GM19324 (cell line): ENCODE data around the gene SCART1.
"Not testable (repeated sequence)": the region's sequence is repeated elsewhere in the genome, so short reads cannot be mapped to it uniquely, and the experiment has no call there.

ENCODE experiments used
- ATAC-seq: cut with Tn5 transposase; IDR thresholded peaks from one replicate; pipeline ENCODE4 v1.9.1; 2021; ENCODE audit warnings: mild to moderate bottlenecking, moderate library complexity; ENCODE audit not compliant: unreplicated experiment, low FRiP score

Gene SCART1

GRCh38 chr10:133467286-133467911, 13.7 kb downstream of the SCART1 start:
- ATAC-seq, result no peak

DNA sequence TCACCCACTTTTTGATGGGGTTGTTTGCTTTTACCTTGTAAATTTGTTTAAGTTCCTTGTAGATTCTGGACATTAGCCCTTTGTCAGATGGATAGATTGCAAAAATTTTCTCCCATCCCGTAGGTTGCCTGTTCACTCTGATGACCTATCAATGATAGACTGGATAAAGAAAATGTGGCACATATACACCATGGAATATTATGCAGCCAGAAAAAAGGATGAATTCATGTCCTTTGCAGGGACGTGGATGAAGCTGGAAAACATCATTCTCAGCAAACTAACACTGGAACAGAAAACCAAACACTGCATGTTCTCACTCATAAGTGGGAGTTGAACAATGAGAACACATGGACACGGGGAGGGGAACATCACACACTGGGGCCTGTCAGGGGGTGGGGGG, 15.5 kb downstream of the SCART1 start:
- ATAC-seq, result not testable (repeated sequence)

- no peak for ATAC-seq
These were observed 17.8 kb downstream of the SCART1 start for GRCh38 chr10:133471300-133472109.

DNA sequence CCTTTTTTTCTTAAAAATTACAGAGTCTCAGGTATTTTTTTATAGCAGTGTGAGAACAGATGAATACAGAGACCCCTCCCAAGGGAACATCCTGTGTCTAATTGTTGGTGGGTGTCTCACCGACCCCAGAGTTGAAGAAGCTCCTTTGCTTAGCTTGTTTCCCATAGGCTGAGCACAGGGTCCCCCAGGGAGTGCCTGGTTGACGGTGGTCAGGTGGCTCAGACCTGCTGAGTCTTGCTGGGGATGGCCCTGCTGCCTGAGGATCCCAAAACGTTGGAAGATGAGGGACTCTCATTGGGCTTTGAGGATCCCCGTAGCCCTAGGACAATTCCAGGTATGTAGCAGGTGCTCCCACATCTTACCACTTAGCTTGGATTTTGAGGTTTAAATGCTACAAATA, 19.5 kb downstream of the SCART1 start:
- no peak for ATAC-seq

GRCh38 chr10:133474027-133474426, 20.3 kb downstream of the SCART1 start:
- no peak for ATAC-seq

- ATAC-seq, result no peak
These were observed 21.1 kb downstream of the SCART1 start for GRCh38 chr10:133474665-133475424.

- ATAC-seq, result no peak
These were observed 21.6 kb downstream of the SCART1 start for GRCh38 chr10:133475425-133475734.

- no peak for ATAC-seq
These were observed 22.3 kb downstream of the SCART1 start for GRCh38 chr10:133475821-133476640.

GRCh38 chr10:133476641-133476990, 22.9 kb downstream of the SCART1 start:
- ATAC-seq, result no peak

DNA sequence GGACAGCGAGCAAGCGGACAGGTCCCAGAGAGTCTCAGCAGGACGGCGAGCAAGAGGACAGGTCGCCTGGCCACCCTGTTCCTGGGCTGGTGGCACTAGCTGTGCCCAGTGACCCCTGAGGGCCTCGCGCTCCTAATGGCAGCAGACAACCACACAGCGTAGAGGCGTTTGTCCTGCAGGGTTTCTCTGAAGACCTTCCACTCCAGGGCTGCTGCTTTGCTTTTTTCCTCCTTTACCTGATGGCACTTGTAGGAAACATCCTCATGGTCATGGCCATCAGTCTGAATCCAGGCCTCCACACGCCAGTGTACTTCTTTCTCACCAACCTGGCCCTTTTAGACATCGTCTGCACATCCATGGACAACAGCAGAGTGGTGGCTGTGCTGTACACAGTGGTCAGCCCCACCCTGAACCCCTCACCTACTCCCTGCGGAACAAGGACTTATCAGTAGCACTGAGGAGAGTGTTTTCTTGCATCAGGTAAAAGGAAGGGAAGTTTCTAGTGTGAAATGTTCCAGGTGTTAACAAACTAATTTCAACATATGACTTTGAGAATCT, 27.4 kb downstream of the SCART1 start:
- ATAC-seq, result no peak

GRCh38 chr10:133481657-133482056, 27.9 kb downstream of the SCART1 start:
- no peak for ATAC-seq

DNA sequence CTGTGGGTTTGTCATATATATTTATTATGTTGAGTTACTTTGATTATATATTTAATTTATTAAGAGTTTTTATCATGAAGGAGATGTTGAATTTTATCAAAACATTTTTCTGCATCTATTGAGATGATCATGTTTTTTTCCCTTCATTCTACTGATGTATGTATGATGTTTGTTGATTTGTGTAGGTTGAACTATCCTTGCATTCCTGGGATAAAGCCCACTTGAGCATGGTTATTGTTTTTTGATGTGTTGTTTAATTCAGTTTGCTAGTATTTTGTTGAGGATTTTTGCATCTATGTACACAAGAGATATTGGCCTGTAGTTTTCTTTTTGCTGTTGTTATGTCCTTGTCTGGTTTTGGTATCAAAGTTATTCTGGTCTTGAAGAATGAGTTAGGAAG, 31.1 kb downstream of the SCART1 start:
- ATAC-seq, result no peak

DNA sequence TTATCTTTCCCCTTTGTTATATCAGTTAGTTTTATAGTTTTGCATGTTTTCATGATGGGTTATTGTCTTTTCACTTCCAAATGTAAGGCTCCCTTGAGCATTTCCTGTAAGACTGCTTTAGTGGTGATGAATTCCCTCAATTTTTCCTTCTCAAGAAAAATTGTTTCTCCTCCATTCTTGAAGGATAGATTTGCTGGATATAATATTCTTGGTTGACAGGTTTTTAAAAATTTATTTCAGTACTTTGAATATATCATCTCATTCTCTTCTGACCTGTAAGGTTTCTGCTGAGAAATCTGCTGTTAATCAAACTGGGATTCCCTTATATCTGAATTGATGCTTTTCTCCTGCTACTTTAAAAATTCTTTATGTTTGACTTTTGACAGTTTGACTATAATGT, 33.3 kb downstream of the SCART1 start:
- ATAC-seq, result no peak

DNA sequence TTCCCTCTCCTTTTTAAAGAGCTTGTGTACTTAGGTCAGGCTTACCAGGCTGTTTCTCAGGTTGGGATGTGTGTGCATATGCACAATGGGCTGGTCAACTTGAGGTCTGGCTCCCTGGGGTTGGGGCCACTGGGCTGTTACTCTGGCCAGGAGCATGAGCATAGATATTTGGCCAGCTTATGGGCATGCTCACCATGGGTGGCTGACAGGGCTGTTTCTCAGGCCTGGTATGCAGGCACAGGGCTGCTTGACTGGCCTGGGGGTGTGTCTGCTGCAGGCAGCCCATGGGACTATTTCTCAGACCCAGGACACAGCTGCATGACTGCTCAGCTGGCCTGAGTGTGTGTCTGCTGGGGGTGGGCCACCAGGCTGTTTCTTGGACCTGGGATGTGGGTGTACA, 34.6 kb downstream of the SCART1 start:
- ATAC-seq, result no peak

GRCh38 chr10:133489816-133490588, 36.3 kb downstream of the SCART1 start:
- ATAC-seq, result no peak

DNA sequence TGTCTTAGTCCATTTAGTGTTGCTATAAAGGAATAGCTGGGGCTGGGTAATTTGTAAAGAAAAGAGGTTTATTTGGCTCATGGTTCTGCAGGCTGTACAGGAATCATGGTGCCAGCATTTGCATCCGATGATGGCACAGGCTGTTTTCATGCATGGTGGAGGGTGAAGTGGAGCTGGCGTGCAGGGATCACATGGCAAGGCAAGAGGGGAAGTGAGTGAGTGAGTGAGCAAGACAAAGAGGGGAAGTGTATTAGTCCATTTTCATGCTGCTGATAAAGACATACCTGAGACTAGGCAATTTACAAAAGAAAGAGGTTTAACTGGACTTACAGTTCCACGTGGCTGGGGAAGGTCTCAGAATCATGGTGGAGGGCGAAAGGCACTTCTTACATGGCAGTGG, 39.8 kb downstream of the SCART1 start:
- ATAC-seq, result not testable (repeated sequence)

DNA sequence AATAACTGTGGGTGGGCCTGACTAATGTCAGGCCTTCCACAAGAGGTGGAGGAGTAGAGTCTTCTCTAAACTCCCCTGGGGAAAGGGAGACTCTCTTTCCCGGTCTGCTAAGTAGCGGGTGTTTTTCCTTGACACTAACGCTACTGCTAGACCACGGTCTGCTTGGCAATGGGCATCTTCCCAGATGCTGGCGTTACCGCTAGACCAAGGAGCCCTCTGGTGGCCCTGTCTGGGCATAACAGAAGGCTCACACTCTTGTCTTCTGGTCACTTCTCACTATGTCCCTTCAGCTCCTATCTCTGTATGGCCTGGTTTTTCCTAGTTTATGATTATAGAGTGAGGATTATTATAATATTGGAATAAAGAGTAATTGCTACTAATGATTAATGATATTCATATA, 43.6 kb downstream of the SCART1 start:
- ATAC-seq, result not testable (repeated sequence)

DNA sequence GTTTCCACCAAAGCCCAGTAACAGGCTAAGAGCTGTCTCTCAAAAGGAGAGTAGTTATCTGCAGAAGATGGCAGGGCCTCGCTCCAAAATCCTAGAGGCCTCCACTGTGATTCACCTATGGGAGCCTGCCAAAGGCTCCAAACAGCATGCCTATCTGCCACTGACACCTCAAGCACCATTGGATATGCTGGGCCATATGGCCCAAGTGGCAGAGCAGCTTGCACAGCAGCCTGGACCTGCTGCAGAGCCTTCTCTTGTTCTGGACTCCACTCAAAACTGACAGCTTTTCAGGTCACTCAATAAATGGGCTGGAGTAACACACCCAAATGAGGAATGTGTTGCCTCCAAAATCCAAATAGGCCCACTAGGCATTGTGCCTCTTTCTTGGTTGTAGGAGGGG, 45.4 kb downstream of the SCART1 start:
- ATAC-seq, result not testable (repeated sequence)

DNA sequence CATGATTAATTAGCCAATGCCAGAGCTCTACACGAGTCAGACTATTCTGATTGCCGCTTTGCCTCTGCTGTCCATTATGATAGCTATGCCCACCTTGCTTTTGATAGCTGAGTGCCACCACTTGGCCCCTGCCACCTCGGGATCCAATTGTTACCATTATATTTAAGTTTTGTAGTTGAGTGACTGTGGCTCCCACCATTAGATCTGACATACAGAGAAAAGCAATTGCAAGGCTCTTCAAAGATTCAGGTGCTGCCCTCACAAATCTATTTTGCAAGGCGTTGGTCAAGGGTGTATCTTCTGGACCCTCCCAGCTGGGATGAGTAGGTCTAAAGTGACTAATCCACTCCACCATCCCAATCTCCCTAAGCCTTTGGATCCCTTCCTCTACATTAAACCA, 47.2 kb downstream of the SCART1 start:
- not testable (repeated sequence) for ATAC-seq

GRCh38 chr10:133509700-133510099, 56.0 kb downstream of the SCART1 start:
- no peak for ATAC-seq
